ENCODE measurements around the gene KRT17. TPM values are rescaled to one million over a fixed set of nuclear protein-coding genes. Genes with fewer than 3 reads are reported as not detected.

The KRT17 gene
- 208 and 216 TPM in 2 replicates for total RNA-seq

GRCh38 chr17:41624208-41625101 is at the start of gene KRT17:
KRT17 (minus strand) TSS chr17:41624575; CDS start chr17:41624509, 66 bp downstream.
- no peak within 1 kb of the TSS for H3K4me3 ChIP-seq (ENCODE audit: low read depth, low read length)
- TF ChIP-seq, protein P1, sequence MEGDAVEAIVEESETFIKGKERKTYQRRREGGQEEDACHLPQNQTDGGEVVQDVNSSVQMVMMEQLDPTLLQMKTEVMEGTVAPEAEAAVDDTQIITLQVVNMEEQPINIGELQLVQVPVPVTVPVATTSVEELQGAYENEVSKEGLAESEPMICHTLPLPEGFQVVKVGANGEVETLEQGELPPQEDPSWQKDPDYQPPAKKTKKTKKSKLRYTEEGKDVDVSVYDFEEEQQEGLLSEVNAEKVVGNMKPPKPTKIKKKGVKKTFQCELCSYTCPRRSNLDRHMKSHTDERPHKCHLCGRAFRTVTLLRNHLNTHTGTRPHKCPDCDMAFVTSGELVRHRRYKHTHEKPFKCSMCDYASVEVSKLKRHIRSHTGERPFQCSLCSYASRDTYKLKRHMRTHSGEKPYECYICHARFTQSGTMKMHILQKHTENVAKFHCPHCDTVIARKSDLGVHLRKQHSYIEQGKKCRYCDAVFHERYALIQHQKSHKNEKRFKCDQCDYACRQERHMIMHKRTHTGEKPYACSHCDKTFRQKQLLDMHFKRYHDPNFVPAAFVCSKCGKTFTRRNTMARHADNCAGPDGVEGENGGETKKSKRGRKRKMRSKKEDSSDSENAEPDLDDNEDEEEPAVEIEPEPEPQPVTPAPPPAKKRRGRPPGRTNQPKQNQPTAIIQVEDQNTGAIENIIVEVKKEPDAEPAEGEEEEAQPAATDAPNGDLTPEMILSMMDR (IDR thresholded peaks at IDR 0.05; ENCODE audit: insufficient read depth, low read length, poor library complexity, severe bottlenecking), result no peak
- no peak for DNase-seq (ENCODE audit: low read depth)
- no peaks in the 10 kb centered on the region for H3K27me3 ChIP-seq (ENCODE audit: control insufficient read depth, insufficient read depth, low read length)
- H3K36me3 ChIP-seq (ENCODE audit: control insufficient read depth, insufficient read depth, low read length), result no peaks in the 10 kb centered on the region

GRCh38 chr17:41672153-41672552 is 47.8 kb upstream of the KRT17 start:
- TF ChIP-seq, protein P1 (IDR thresholded peaks at IDR 0.05; ENCODE audit: insufficient read depth, low read length, poor library complexity, severe bottlenecking), result no peak

DNA sequence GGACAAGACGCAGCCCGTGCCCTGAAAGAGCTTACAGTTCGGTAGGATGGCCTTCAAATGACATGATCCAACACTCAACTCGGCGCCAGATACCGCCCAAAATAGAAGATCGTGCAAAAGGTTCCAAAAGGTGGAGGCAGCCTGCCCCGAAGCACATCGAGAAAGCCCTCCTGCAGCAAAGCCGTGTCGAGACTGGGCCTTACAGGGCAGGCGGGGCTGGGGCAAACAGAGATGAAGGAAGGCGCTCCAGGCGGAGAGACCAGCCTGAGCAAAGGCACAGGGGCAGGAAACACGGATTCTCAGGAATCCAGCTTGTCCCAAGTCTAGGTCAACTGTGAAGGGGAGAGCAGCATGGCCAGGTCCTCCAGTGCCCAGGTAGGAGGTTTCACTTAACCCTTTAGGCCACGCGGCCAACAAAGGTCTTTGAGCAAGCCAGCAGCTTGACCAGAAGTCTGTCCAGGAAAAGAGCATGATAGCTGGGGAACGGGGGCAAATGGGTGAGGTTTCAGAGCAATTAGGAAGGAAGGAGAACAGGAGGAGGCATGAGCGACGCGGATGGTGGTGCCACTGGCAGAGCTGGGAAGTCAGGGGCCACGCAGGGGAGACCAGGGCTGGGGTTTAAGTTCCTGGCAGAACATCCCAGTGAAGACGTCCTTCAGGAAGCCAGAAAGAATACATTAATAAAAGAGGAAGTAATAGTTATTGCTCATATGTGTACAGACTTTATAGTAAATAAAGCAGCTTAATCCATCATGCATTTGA is 43.1 kb upstream of the KRT17 start:
- Histone ChIP-seq H3K27me3 (ENCODE audit: control insufficient read depth, insufficient read depth, low read length) (no peaks in the 10 kb centered on the region), H3K36me3 (ENCODE audit: control insufficient read depth, insufficient read depth, low read length) (no peaks in the 10 kb centered on the region), H3K4me3 (ENCODE audit: low read depth, low read length) (no peak overlapping the region)
- TF ChIP-seq, protein P1 (IDR thresholded peaks at IDR 0.05; ENCODE audit: insufficient read depth, low read length, poor library complexity, severe bottlenecking), result no peak
- DNase-seq (ENCODE audit: low read depth), result no peak

More at GRCh38 chr17:41672153-41672552, 47.8 kb upstream of the KRT17 start:
- DNase-seq (ENCODE audit: low read depth), result no peak
- Histone ChIP-seq H3K27me3 (ENCODE audit: control insufficient read depth, insufficient read depth, low read length) (no peaks in the 10 kb centered on the region), H3K36me3 (ENCODE audit: control insufficient read depth, insufficient read depth, low read length) (no peaks in the 10 kb centered on the region), H3K4me3 (ENCODE audit: low read depth, low read length) (no peak overlapping the region)

DNA sequence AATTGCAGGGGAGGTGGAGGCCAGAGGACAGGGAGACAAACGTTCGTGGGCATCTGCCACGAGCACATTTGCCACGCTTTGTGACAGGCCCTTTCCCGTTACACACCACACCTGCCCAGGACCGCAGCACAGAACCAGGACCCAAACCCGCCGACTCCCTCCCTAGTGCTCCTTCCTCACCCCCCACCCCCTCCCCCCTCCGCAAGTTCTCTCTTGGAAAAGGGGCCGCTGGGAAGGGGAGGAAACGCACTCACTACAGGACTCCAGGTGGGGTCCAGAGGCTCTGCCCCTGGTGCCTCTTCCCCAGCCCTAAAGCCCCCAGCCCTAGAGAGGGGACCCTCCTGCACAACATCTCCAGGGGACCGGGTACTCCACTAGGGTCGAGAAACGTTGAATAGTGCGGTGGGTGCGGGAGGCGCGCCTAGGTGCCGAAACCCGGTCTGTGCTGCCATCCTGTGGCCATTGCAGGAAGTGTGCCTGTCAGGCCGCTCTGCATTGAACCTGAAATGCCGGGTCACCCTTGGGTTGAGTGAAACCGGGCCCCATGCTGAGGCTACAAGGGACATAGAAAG is 42.4 kb upstream of the KRT17 start:
- Histone ChIP-seq H3K4me3 (ENCODE audit: low read depth, low read length) (peak overlapping the region; percentile 18), H3K27me3 (ENCODE audit: control insufficient read depth, insufficient read depth, low read length) (no peaks in the 10 kb centered on the region), H3K36me3 (ENCODE audit: control insufficient read depth, insufficient read depth, low read length) (no peaks in the 10 kb centered on the region)
- no peak for DNase-seq (ENCODE audit: low read depth)
- TF ChIP-seq, protein P1 (IDR thresholded peaks at IDR 0.05; ENCODE audit: insufficient read depth, low read length, poor library complexity, severe bottlenecking), result peak; percentile 90

- Histone ChIP-seq H3K27me3 (ENCODE audit: control insufficient read depth, insufficient read depth, low read length) (no peaks in the 10 kb centered on the region), H3K4me3 (ENCODE audit: low read depth, low read length) (no peak overlapping the region), H3K36me3 (ENCODE audit: control insufficient read depth, insufficient read depth, low read length) (no peaks in the 10 kb centered on the region)
- DNase-seq (ENCODE audit: low read depth), result no peak
- TF ChIP-seq, protein P1 (IDR thresholded peaks at IDR 0.05; ENCODE audit: insufficient read depth, low read length, poor library complexity, severe bottlenecking), result no peak
Measured at GRCh38 chr17:41666237-41666641, 41.9 kb upstream of the KRT17 start.
